PFSK-1 (cell line): ENCODE measurements around the gene DTWD1.

Experiments used
- FOXP2 ChIP-seq: optimal IDR thresholded peaks from 2 replicates; pipeline ENCODE3; 2011; ENCODE audit warnings: borderline replicate concordance, control low read depth, inconsistent platforms; ENCODE audit not compliant: insufficient read depth; ENCODE audit errors: extremely low read length, extremely low read depth
- POLR2AphosphoS5 ChIP-seq: IDR thresholded peaks from 2 replicates; pipeline ENCODE4 v1.6.1; 2012; ENCODE audit warnings: low read depth, mild to moderate bottlenecking, control low read depth, low read length, moderate library complexity
- REST ChIP-seq, 2 experiments: IDR thresholded peaks; 2 replicates each; pipeline versions ENCODE4 v1.6.1 to v1.8.0; 2011 to 2012; ENCODE audit warnings: low read depth in 2 of 2, low read length in 2 of 2, control low read depth in 1 of 2, inconsistent platforms in 1 of 2, mild to moderate bottlenecking in 1 of 2, moderate library complexity in 1 of 2; ENCODE audit not compliant: insufficient read depth in 1 of 2
- SIN3A ChIP-seq: IDR thresholded peaks from 2 replicates; pipeline ENCODE4 v1.6.1; 2012; ENCODE audit warnings: mild to moderate bottlenecking, low read length, moderate library complexity, borderline replicate concordance; ENCODE audit not compliant: insufficient read depth
- TAF1 ChIP-seq: IDR thresholded peaks from 2 replicates; pipeline ENCODE4 v1.6.1; 2012; ENCODE audit warnings: low read length, control low read depth, borderline replicate concordance; ENCODE audit not compliant: insufficient read depth

The DTWD1 gene

DNA sequence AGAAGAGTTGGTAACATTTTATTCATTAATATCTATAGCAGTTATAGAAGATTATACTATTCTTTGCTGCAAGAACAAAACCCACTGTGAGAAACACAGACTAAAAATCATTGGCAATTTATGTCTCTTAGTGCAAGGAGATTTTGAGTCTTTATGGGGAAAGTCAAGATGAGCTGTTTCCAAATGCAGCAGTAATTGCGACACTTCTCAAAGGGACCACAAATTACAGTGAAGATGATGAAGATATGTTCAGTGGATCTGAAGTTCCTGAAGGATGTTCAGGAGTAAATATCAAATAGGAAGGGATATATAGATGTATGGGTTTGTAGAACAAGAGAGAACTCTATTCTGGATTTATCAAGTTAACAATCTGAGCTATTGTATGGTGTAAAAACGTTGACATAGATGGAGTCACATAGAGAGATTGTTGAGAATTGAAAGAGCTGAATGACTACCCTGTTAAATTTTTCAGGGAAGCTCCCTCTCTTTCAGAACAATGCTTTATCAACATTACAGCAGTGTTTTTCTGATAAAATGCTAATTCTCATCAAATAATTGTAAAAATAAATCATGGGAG lies 71.8 kb downstream of the DTWD1 start:
- TF ChIP-seq TAF1 (no peak), REST (IDR thresholded peaks at IDR 0.05; ENCODE audit: insufficient read depth in 1 of 2, low read depth in 2 of 2, low read length in 2 of 2) (no peak), SIN3A (no peak), FOXP2 (no peak), POLR2AphosphoS5 (no peak)

DNA sequence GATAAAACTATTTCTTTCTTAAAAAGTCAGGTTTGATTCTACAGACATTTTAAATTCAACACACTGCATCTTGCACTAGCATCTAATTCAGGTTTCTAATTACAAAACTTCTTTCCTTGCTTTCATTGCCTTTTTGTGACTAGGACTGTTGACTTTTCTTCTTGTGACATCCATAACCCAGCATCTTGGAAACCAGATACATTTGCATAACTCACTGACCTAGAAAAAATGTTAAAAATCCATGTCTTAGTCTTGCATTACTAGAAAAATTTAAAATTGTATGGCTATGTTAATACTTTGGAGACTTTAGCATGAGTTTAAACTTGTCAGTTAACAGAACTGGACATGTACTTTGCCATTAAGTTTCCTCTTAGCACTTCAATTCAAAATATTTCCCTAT lies 72.7 kb downstream of the DTWD1 start:
- TF ChIP-seq SIN3A = no peak
- TF ChIP-seq POLR2AphosphoS5 = no peak
- TF ChIP-seq TAF1 = no peak
- no peak for TF ChIP-seq FOXP2
- TF ChIP-seq REST (IDR thresholded peaks at IDR 0.05; ENCODE audit: insufficient read depth in 1 of 2, low read depth in 2 of 2, low read length in 2 of 2) = no peak

- no peak for TF ChIP-seq FOXP2
These were observed 75.6 kb downstream of the DTWD1 start for GRCh38 chr15:49696433-49696832.

DNA sequence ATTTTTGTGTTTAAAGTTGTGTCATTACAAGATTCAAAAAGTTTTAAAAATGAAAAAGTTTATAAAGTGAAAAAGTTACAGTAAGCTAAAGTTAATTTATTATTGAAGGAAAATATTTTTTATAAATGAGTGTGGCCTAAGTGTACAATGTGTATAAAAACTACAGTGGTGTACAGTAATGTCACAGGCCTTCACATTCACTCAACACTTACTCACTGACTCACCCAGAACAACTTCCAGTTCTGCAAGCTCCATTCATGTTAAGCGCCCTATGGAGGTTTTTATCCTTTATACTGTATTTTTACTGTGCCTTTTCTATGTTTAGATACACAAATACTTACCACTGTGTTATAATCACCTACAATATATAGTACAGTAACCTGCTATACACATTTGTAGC lies 76.3 kb downstream of the DTWD1 start:
- TF ChIP-seq REST (IDR thresholded peaks at IDR 0.05; ENCODE audit: insufficient read depth in 1 of 2, low read depth in 2 of 2, low read length in 2 of 2) (no peak), SIN3A (no peak), FOXP2 (no peak), TAF1 (no peak), POLR2AphosphoS5 (no peak)
